Gastroesophageal sphincter (tissue), 3 donors: ENCODE measurements around the gene PTPRG.

Experiments used
- EP300 ChIP-seq: sonication (generic); formaldehyde crosslinking; IDR thresholded peaks from one replicate; pipeline ENCODE4 v1.6.1; 2017; ENCODE audit warnings: antibody characterized with exemption, mild to moderate bottlenecking
- TF ChIP-seq, protein P1 (sequence below), 4 experiments: fragments of 200-600 bp in 2 of 4; fragments of 450-650 bp in 2 of 4; sonication (generic) in 1 of 4; IDR thresholded peaks; one replicate each; pipeline ENCODE4 v1.5.1; 2017 to 2019; ENCODE audit warnings: antibody characterized with exemption in 4 of 4, mild to moderate bottlenecking in 2 of 4, moderate library complexity in 2 of 4

GRCh38 chr3:61625429-61625828, 64.1 kb downstream of the PTPRG start:
- TF ChIP-seq EP300, result no peak
- TF ChIP-seq, protein P1, sequence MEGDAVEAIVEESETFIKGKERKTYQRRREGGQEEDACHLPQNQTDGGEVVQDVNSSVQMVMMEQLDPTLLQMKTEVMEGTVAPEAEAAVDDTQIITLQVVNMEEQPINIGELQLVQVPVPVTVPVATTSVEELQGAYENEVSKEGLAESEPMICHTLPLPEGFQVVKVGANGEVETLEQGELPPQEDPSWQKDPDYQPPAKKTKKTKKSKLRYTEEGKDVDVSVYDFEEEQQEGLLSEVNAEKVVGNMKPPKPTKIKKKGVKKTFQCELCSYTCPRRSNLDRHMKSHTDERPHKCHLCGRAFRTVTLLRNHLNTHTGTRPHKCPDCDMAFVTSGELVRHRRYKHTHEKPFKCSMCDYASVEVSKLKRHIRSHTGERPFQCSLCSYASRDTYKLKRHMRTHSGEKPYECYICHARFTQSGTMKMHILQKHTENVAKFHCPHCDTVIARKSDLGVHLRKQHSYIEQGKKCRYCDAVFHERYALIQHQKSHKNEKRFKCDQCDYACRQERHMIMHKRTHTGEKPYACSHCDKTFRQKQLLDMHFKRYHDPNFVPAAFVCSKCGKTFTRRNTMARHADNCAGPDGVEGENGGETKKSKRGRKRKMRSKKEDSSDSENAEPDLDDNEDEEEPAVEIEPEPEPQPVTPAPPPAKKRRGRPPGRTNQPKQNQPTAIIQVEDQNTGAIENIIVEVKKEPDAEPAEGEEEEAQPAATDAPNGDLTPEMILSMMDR (IDR thresholded peaks at IDR 0.05), result no peak
